A549 (cell line): Measurements from ENCODE around the gene RPS8. TPM values are rescaled to one million over a fixed set of nuclear protein-coding genes. Genes with fewer than 3 reads are reported as not detected.

Experiments
- ATAC-seq, 2 experiments: fragments of 200-7000 bp in 1 of 2; fragments of >200 bp in 1 of 2; cut with Nextera tagmentation in 1 of 2; cut with Tn5 transposase in 1 of 2; 3 replicates each; pipeline versions ENCODE4 v1.8.0 to v1.9.1; 2018 to 2020; ENCODE audit warnings: mild to moderate bottlenecking in 1 of 2, moderate library complexity in 1 of 2
- CTCF ChIA-PET: fragments of 300-600 bp; sonication (Branson Sonifier 250); formaldehyde crosslinking; extraction: SDS; loops from one replicate; lab custom pipeline; 2021; ENCODE audit warnings: antibody characterized with exemption, inconsistent platforms; lab: Yijun Ruan, JAX
- POLR2A ChIA-PET: fragments of 350-600 bp; formaldehyde crosslinking; extraction: SDS; loops from one replicate; lab custom pipeline; 2021; ENCODE audit warnings: antibody characterized with exemption, inconsistent platforms; lab: Yijun Ruan, JAX
- DNase-seq, 2 experiments: peaks; one replicate each; pipeline versions ENCODE4 v3.0.0 to v3.0.0-alpha.2; 2011 to 2016; ENCODE audit warnings: low read depth in 1 of 2, low spot score in 1 of 2
- FAIRE-seq: peaks from 2 replicates; lab custom pipeline; 2011; peaks lifted over from hg19 to GRCh38; lab: Jason Lieb, UNC
- H3K27ac ChIP-seq, 2 experiments: fragments of >200 bp; sonication (Bioruptor Twin); formaldehyde crosslinking; 3 replicates each; pipeline ENCODE4 v1.5.1; 2016 to 2017
- H3K4me1 ChIP-seq: fragments of >200 bp; sonication (Bioruptor Twin); formaldehyde crosslinking; 3 replicates; pipeline ENCODE4 v1.6.1; 2016
- H3K4me2 ChIP-seq: fragments of >200 bp; sonication (Bioruptor Twin); formaldehyde crosslinking; 3 replicates; pipeline ENCODE4 v1.6.1; 2016
- H3K4me3 ChIP-seq: fragments of >200 bp; sonication (Bioruptor Twin); formaldehyde crosslinking; 3 replicates; pipeline ENCODE4 v1.5.1; 2016
- H3K9me3 ChIP-seq: fragments of >200 bp; sonication (Bioruptor Twin); formaldehyde crosslinking; 3 replicates; pipeline ENCODE4 v1.6.1; 2016
- ATOH8 ChIP-seq: fragments of 250-450 bp; sonication (Bioruptor Pico); IDR thresholded peaks from 2 replicates; pipeline ENCODE4 v1.5.0; 2020; ENCODE audit warnings: low read depth, mild to moderate bottlenecking, moderate library complexity
- CBX8 ChIP-seq: fragments of 200-600 bp; sonication (generic); IDR thresholded peaks from 2 replicates; pipeline ENCODE4 v1.6.1; 2016
- CHD2 ChIP-seq: fragments of 150-350 bp; IDR thresholded peaks from 2 replicates; pipeline ENCODE4 v1.6.1; 2014; ENCODE audit warnings: low read length; ENCODE audit not compliant: partially characterized antibody
- EHMT2 ChIP-seq: fragments of 200-600 bp; sonication (generic); IDR thresholded peaks from 2 replicates; pipeline ENCODE4 v1.6.1; 2016; ENCODE audit warnings: antibody characterized with exemption, low read depth, mild to moderate bottlenecking, moderate library complexity
- ESRRA ChIP-seq: fragments of 150-350 bp; IDR thresholded peaks from 2 replicates; pipeline ENCODE4 v1.6.1; 2014; ENCODE audit warnings: mild to moderate bottlenecking, low read length, borderline replicate concordance
- FOSB ChIP-seq: fragments of 250-450 bp; sonication (Bioruptor Pico); IDR thresholded peaks from 2 replicates; pipeline ENCODE4 v1.5.0; 2020; ENCODE audit warnings: mild to moderate bottlenecking, moderate library complexity
- FOXS1 ChIP-seq: fragments of 250-450 bp; sonication (Bioruptor Pico); IDR thresholded peaks from 2 replicates; pipeline ENCODE4 v1.5.0; 2020; ENCODE audit warnings: mild to moderate bottlenecking, moderate library complexity
- HDAC2 ChIP-seq: fragments of 200-600 bp; sonication (generic); IDR thresholded peaks from 2 replicates; pipeline ENCODE4 v1.6.1; 2016
- HOXA7 ChIP-seq: fragments of 250-450 bp; sonication (Bioruptor Pico); IDR thresholded peaks from 2 replicates; pipeline ENCODE4 v1.5.0; 2020; ENCODE audit warnings: mild to moderate bottlenecking, moderate library complexity
- JUN ChIP-seq, 2 experiments: fragments of >200 bp; sonication (Bioruptor Twin); formaldehyde crosslinking; IDR thresholded peaks; 2 replicates in 1 of 2; 3 replicates in 1 of 2; pipeline ENCODE4 v1.6.1; 2016 to 2017
- JUNB ChIP-seq: fragments of >200 bp; sonication (Bioruptor Twin); formaldehyde crosslinking; IDR thresholded peaks from 2 replicates; pipeline ENCODE4 v1.6.1; 2016
- KDM5A ChIP-seq: fragments of 200-600 bp; sonication (generic); IDR thresholded peaks from 2 replicates; pipeline ENCODE4 v1.6.1; 2016; ENCODE audit warnings: antibody characterized with exemption, mild to moderate bottlenecking
- MAX ChIP-seq: IDR thresholded peaks from 2 replicates; pipeline ENCODE4 v1.6.1; 2012
- MYC ChIP-seq: IDR thresholded peaks from 2 replicates; pipeline ENCODE4 v1.6.1; 2012; ENCODE audit warnings: mild to moderate bottlenecking, inconsistent platforms, low read length, improper control_type of control experiment, borderline replicate concordance
- NFE2L2 ChIP-seq: fragments of 150-350 bp; conservative IDR thresholded peaks from 2 replicates; pipeline ENCODE4 v1.6.1; 2014; ENCODE audit warnings: low read length
- RAD21 ChIP-seq, 2 experiments: fragments of >200 bp in 1 of 2; sonication (Bioruptor Twin) in 1 of 2; formaldehyde crosslinking in 1 of 2; IDR thresholded peaks in 1 of 2; conservative IDR thresholded peaks in 1 of 2; 2 replicates in 1 of 2; 3 replicates in 1 of 2; pipeline ENCODE4 v1.6.1; 2012 to 2018; ENCODE audit warnings: inconsistent platforms in 1 of 2
- RARB ChIP-seq: fragments of 250-450 bp; sonication (Bioruptor Pico); IDR thresholded peaks from 2 replicates; pipeline ENCODE4 v1.8.0; 2021; ENCODE audit warnings: mild to moderate bottlenecking, moderate library complexity
- SMC3 ChIP-seq: fragments of >200 bp; sonication (Bioruptor Twin); formaldehyde crosslinking; IDR thresholded peaks from 3 replicates; pipeline ENCODE4 v1.6.1; 2018; ENCODE audit warnings: inconsistent platforms
- SREBF2 ChIP-seq: fragments of 450-650 bp; IDR thresholded peaks from 2 replicates; pipeline ENCODE4 v1.6.1; 2014; ENCODE audit warnings: mild to moderate bottlenecking, moderate library complexity
- TFCP2L1 ChIP-seq: fragments of 250-450 bp; sonication (Bioruptor Pico); IDR thresholded peaks from 2 replicates; pipeline ENCODE4 v1.5.0; 2021; ENCODE audit warnings: mild to moderate bottlenecking
- WGBS: methylation state at CpG from one replicate; pipeline ENCODE4 v1.1.6; 2017; ENCODE audit errors: missing lambda C conversion rate; 5-methylcytosine and 5-hydroxymethylcytosine counted together
- polyA plus RNA-seq, 4 experiments: library from polyadenylated mRNA; depleted of rRNA in 3 of 4; stranded (reverse); fragments of >200 nt; fragmentation: RNase III in 1 of 4; extraction: RNeasy Plus Mini Kit Qiagen cat#74134 plus additional on column Dnase treatment in 1 of 4; gene quantifications; 2 replicates in 3 of 4; 3 replicates in 1 of 4; pipeline ENCODE4 v1.2.3, GENCODE V29; 2011 to 2017
- TF ChIP-seq, protein P1 (sequence below): fragments of 250-450 bp; sonication (Bioruptor Pico); IDR thresholded peaks from 2 replicates; pipeline ENCODE4 v1.5.0; 2021; ENCODE audit warnings: mild to moderate bottlenecking, moderate library complexity, borderline replicate concordance
- TF ChIP-seq, protein P2 (sequence below): fragments of 450-650 bp; IDR thresholded peaks from 2 replicates; pipeline ENCODE4 v1.6.1; 2014; ENCODE audit warnings: antibody characterized with exemption
- TF ChIP-seq, protein P3 (sequence below): fragments of >200 bp; sonication (Bioruptor Twin); formaldehyde crosslinking; IDR thresholded peaks from 3 replicates; pipeline ENCODE4 v1.6.1; 2016

RPS8 gene
- polyA plus RNA-seq, 2 of the 4 experiments (the other 2 are of a cell fraction) = 1,577 to 1,820 TPM

DNA sequence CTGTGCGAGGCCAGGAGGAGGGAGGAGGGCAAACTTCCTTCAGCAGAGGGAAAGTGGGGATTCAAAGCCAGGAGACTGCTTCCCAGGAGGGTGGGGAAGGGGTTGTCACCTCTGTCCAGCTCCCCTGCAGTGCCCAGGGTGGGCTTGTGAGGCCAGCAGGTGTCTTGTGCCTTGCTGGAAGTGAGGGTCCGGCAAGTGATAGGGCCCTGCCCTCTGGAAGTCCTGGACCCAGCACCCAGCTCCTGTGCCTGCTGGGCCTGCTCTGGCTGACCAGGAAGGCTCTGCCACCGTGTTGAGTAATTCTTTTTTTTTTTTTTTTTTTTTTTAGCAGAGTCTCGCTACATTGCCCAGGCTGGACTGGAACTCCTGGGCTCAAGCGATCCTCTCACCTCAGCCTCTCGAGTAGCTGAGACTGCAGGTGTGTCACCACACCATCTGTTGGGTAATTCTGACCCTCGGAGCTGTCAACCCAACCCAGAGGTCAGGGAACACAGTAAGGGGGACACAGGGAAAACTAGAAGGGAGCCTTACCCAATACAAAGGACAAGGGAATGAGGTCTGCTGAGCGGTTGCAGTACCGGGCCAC lies 11.6 kb downstream of the RPS8 start (continued):
- TF ChIP-seq, protein P1, sequence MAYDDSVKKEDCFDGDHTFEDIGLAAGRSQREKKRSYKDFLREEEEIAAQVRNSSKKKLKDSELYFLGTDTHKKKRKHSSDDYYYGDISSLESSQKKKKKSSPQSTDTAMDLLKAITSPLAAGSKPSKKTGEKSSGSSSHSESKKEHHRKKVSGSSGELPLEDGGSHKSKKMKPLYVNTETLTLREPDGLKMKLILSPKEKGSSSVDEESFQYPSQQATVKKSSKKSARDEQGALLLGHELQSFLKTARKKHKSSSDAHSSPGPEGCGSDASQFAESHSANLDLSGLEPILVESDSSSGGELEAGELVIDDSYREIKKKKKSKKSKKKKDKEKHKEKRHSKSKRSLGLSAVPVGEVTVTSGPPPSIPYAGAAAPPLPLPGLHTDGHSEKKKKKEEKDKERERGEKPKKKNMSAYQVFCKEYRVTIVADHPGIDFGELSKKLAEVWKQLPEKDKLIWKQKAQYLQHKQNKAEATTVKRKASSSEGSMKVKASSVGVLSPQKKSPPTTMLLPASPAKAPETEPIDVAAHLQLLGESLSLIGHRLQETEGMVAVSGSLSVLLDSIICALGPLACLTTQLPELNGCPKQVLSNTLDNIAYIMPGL (CRISPR knock-in tag) = no peak
- TF ChIP-seq FOSB (CRISPR knock-in tag) = no peak
- TF ChIP-seq JUN (IDR thresholded peaks at IDR 0.05) = no peak
- no peak for TF ChIP-seq MYC
- no peak for TF ChIP-seq KDM5A

DNA sequence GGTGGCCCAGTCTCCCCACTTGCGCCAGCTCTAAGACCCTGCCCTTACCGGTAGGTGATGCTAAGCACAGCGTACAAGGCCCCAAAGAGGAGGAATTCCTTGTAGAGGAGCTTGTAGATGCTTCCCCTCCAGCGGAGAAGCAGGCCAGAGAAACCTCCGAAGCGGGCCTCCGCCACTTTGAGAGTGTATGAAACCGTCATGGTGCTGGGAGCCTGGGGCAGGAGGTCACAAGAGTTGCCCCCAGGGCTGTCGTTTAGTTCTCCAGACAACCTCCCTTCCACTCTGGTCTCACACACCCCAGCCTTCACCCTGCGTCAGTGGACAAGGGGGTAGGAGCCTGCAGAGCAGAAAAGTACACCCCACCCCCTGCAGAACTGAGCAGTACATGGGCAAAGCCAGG lies 12.2 kb downstream of the RPS8 start:
- no peak overlapping the region for H3K4me3 ChIP-seq
- H3K4me2 ChIP-seq = no peak overlapping the region
- FAIRE-seq = no peak
- ChIA-PET CTCF (interaction anchor here (0.7 to 7.1 kb wide), 10 partner anchors 9 to 516 kb away, joined by 3 to 44 read pairs (median 8); partner anchors contain the start of genes PLK3, RNU5D-1 and RPS8), POLR2A (interaction anchor here (0.5 to 1.4 kb wide), 3 partner anchors 12 to 75 kb away, joined by 6 to 8 read pairs (median 7); partner anchors contain the start of genes PLK3 and RPS8)
- TF ChIP-seq SREBF2 (no peak), HOXA7 (CRISPR knock-in tag) (no peak), FOSB (CRISPR knock-in tag) (no peak), JUNB (no peak), ESRRA (no peak)
- TF ChIP-seq, protein P2, sequence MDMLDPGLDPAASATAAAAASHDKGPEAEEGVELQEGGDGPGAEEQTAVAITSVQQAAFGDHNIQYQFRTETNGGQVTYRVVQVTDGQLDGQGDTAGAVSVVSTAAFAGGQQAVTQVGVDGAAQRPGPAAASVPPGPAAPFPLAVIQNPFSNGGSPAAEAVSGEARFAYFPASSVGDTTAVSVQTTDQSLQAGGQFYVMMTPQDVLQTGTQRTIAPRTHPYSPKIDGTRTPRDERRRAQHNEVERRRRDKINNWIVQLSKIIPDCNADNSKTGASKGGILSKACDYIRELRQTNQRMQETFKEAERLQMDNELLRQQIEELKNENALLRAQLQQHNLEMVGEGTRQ = no peak
- TF ChIP-seq, protein P3, sequence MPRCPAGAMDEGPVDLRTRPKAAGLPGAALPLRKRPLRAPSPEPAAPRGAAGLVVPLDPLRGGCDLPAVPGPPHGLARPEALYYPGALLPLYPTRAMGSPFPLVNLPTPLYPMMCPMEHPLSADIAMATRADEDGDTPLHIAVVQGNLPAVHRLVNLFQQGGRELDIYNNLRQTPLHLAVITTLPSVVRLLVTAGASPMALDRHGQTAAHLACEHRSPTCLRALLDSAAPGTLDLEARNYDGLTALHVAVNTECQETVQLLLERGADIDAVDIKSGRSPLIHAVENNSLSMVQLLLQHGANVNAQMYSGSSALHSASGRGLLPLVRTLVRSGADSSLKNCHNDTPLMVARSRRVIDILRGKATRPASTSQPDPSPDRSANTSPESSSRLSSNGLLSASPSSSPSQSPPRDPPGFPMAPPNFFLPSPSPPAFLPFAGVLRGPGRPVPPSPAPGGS = no peak
- no peak for DNase-seq
- H3K4me1 ChIP-seq = peaks cover 6% of the 10 kb centered on the region
- ATAC-seq = no peak
- H3K9me3 ChIP-seq = no peaks in the 10 kb centered on the region
- WGBS = 98% methylated on average over 8 of the region's 10 CpGs
- no peak overlapping the region for H3K27ac ChIP-seq

GRCh38 chr1:44788120-44788860 lies 12.9 kb downstream of the RPS8 start, which contains the start of gene BEST4:
TSS of gene BEST4 (minus strand) at chr1:44788170. CDS start at chr1:44787705, 465 bp downstream.
- Histone ChIP-seq H3K9me3 (no peaks in the 10 kb centered on the region), H3K27ac (peak within 1 kb of the TSS in 1 of 2 experiments; percentile 89; a peak in 2 of 6 replicates), H3K4me3 (no peak within 1 kb of the TSS), H3K4me1 (peaks cover 6% of the 10 kb centered on the region), H3K4me2 (no peak within 1 kb of the TSS; the same call in 2 of the 3 replicates)
- WGBS = 88% methylated on average over 7 of the region's 9 CpGs
- FAIRE-seq (no peak), DNase-seq (no peak), ATAC-seq (no peak)
- CTCF ChIA-PET = interaction anchor here (0.5 to 7.1 kb wide), 6 partner anchors 9 to 69 kb away, joined by 3 to 44 read pairs (median 12); partner anchors contain the start of genes PLK3 and RNU5D-1
- POLR2A ChIA-PET = interaction anchor here (1.3 to 3.2 kb wide), 3 partner anchors 11 to 13 kb away, joined by 6 to 21 read pairs (median 7); partner anchors contain the start of genes PLK3 and RPS8
- TF ChIP-seq RARB (CRISPR knock-in tag) (no peak), MAX (no peak), ATOH8 (CRISPR knock-in tag) (no peak), EHMT2 (no peak), RAD21 (conservative IDR thresholded peaks at IDR 0.05 in 1 of 2, IDR thresholded peaks at IDR 0.05 in 1 of 2) (no peak), FOXS1 (CRISPR knock-in tag) (no peak), CBX8 (no peak), SMC3 (no peak), TFCP2L1 (CRISPR knock-in tag) (no peak), CHD2 (no peak), SREBF2 (no peak), NFE2L2 (no peak), HDAC2 (no peak), JUN (IDR thresholded peaks at IDR 0.05) (no peak)
- TF ChIP-seq, protein P3 = no peak
